ENCODE data around the gene CPLX3.
A peak's percentile ranks its signal among the peaks of the same experiment; 100 is the strongest.

The CPLX3 gene

DNA sequence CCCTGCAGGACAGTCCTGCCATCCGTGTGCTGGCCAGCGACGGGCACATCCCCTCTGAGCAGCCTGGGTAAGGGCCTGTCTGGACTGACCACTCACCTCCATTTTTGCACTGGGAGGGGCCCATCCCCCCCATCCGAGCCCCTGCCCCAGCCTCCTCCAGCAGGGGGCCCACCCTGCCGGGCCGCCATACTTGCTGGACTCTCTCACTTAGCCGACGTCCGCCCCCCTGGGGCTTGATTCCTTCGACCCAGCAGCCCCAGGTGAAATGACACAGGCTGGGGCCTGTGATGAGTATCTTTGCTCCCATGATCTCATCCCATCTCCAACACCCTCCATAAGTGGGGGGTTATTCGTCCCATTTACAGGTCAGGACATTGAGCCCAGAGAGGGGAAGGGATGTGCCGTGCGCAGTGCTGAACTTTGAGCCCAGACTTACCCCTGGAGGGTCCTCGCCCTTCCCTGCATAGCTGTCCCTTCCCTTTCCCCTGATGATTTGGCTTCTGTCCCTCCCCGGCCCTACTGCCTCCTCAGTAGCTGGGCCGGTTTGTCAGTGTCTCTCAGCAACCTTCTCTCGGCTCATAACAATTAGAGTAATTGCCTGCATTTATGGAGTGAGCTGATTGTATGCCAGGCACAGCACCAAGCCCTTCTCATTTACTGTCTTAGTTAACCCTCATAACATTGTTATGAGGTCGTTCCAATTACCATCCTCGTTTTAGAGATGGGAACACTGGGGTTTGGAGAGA, 9.6 kb upstream of the CPLX3 start:
- Mint-ChIP-seq H3K27me3 (no peaks in the 10 kb centered on the region), H3K4me3 (no peak overlapping the region), H3K27ac (ENCODE audit: low read depth) (peak overlapping the region; percentile 46), H3K4me1 (peaks cover 10% of the 10 kb centered on the region), H3K36me3 (ENCODE audit: insufficient read depth) (no peaks in the 10 kb centered on the region), H3K9me3 (no peaks in the 10 kb centered on the region)
- no peak for ATAC-seq (replicated peaks; ENCODE audit: extremely low read depth, poor library complexity, severe bottlenecking)
- DNase-seq (ENCODE audit: low spot score in 2 of 2) = no peak

DNA sequence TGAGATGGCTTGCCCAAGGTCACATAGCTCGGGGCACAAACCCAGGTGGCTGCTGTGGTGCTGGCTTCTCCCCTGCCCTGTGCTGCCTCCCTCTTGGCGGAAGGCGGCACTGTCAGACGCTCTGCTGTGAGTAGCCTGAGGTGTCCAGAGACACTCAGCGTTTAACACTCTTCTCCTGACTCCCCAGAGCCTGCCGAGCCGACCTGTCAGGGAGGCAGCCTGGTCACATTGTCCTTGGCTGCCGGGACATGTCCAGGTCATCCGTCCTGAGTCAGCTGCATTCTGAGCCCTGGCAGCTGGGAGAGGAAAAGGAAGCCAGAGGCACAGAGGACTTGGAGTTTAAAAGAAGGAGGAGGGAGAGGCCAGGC, 9.1 kb upstream of the CPLX3 start:
- no peak overlapping the region for H3K4me3 Mint-ChIP-seq
- H3K4me1 Mint-ChIP-seq = peaks cover 10% of the 10 kb centered on the region
- no peak for ATAC-seq (replicated peaks; ENCODE audit: extremely low read depth, poor library complexity, severe bottlenecking)
- no peaks in the 10 kb centered on the region for H3K36me3 Mint-ChIP-seq (ENCODE audit: insufficient read depth)
- no peaks in the 10 kb centered on the region for H3K27me3 Mint-ChIP-seq
- no peaks in the 10 kb centered on the region for H3K9me3 Mint-ChIP-seq
- DNase-seq (ENCODE audit: low spot score in 2 of 2) = no peak
- H3K27ac Mint-ChIP-seq (ENCODE audit: low read depth) = peak overlapping the region; percentile 46

DNA sequence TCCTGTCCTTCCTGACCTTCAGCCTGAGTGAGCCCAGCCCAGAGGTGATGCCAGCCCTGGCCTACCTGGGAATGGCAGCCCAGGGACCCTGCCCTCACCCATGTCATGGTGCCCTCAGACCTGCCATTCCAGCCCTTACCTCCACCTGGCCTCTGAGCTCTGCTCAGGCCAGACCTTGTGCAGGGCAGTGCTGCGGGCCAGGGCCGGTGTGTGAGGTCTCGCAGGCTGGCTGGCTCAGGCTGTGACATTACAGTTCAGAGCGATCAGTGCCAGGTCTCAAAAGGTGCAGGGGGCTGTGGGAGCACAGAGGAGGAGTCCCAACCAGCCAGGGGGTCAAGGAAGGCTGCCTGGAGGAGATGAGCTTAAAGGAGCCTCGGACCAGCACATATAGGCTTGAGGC, 6.4 kb upstream of the CPLX3 start:
- DNase-seq (ENCODE audit: low spot score in 2 of 2) (no peak), ATAC-seq (replicated peaks; ENCODE audit: extremely low read depth, poor library complexity, severe bottlenecking) (no peak)
- Mint-ChIP-seq H3K36me3 (ENCODE audit: insufficient read depth) (no peaks in the 10 kb centered on the region), H3K4me3 (no peak overlapping the region), H3K4me1 (peaks cover 10% of the 10 kb centered on the region), H3K27ac (ENCODE audit: low read depth) (no peak overlapping the region), H3K27me3 (no peaks in the 10 kb centered on the region), H3K9me3 (no peaks in the 10 kb centered on the region)

DNA sequence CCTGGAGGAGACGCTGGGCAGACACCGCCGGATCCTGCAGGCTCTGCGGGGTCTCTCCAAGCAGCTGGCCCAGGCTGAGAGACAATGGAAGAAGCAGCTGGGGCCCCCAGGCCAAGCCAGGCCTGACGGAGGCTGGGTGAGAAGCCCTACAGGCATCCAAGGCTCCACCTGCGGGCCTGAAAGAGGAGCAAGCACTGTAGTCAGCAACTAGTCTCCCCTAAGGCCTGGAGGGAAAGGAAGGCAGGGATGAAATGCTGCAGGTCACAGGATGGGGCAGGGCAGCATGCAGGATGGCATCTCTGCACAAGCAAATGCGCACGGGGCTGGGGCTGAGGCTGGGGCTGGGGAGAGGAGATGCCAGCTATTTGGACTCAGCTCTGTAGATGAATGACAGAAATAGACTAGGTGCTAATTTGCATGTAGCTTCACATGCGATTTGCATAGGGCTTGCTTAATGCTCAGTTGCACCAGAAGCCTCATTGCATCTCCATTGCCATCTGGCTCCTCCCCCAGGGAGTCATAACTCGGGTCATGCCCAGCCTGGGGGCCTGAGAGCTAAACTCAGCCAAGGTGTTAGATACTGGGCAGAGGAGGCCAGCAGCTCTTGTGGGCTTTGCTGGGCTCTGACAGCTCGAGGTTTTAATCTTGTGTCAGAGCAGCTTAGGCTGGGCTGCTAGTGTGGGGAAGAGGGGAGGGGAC, 5.2 kb upstream of the CPLX3 start:
- H3K27me3 Mint-ChIP-seq = peaks cover 2% of the 10 kb centered on the region
- no peak for ATAC-seq (replicated peaks; ENCODE audit: extremely low read depth, poor library complexity, severe bottlenecking)

DNA sequence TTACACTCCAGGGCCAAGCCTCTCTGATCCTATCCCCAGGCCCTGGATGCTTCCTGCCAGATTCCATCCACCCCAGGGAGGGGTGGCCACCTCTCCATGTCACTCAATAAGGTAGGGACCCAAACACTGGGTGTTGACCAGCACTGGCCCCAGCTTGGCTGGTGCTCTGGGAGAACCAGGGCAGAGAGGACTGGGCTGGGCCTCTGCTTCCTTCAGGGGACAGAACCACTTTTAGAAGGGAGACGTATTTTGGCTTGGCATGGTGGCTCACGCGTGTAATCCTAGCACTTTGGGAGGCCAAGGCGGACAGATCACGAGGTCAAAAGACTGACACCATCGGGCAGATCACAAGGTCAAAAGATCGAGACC, 4.7 kb upstream of the CPLX3 start:
- Mint-ChIP-seq H3K4me1 (peaks cover 13% of the 10 kb centered on the region), H3K4me3 (no peak overlapping the region), H3K27me3 (peaks cover 7% of the 10 kb centered on the region), H3K27ac (ENCODE audit: low read depth) (no peak overlapping the region), H3K36me3 (ENCODE audit: insufficient read depth) (no peaks in the 10 kb centered on the region), H3K9me3 (no peaks in the 10 kb centered on the region)
- DNase-seq (ENCODE audit: low spot score in 2 of 2) (no peak), ATAC-seq (replicated peaks; ENCODE audit: extremely low read depth, poor library complexity, severe bottlenecking) (no peak)

More for the DNA sequence above, 5.2 kb upstream of the CPLX3 start:
- Mint-ChIP-seq H3K36me3 (ENCODE audit: insufficient read depth) (no peaks in the 10 kb centered on the region), H3K27ac (ENCODE audit: low read depth) (no peak overlapping the region), H3K4me1 (peaks cover 10% of the 10 kb centered on the region), H3K9me3 (no peaks in the 10 kb centered on the region), H3K4me3 (no peak overlapping the region)
- no peak for DNase-seq (ENCODE audit: low spot score in 2 of 2)

DNA sequence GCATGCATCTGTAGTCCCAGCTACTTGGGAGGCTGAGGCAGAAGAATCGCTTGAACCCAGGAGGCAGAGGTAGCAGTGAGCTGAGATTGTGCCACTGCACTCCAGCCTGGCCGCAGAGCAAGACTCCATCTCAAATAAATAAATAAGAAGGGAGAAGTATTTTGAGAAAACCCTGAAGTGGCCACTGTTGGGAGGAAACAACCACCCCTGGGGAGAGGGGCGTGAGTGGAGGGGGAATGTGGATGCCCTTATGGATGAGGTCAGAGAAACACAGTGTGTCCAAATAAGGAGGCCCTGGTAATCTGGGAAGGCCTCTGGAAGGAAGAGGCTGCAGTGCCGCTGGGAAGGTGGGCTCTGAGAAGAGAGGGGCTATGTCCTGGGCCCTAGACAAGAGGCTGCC, 4.2 kb upstream of the CPLX3 start:
- H3K36me3 Mint-ChIP-seq (ENCODE audit: insufficient read depth) = no peaks in the 10 kb centered on the region
- no peak overlapping the region for H3K27ac Mint-ChIP-seq (ENCODE audit: low read depth)
- H3K4me3 Mint-ChIP-seq = no peak overlapping the region
- peaks cover 12% of the 10 kb centered on the region for H3K27me3 Mint-ChIP-seq
- H3K9me3 Mint-ChIP-seq = no peaks in the 10 kb centered on the region
- ATAC-seq (replicated peaks; ENCODE audit: extremely low read depth, poor library complexity, severe bottlenecking) (no peak), DNase-seq (ENCODE audit: low spot score in 2 of 2) (no peak)
- H3K4me1 Mint-ChIP-seq = peaks cover 9% of the 10 kb centered on the region

DNA sequence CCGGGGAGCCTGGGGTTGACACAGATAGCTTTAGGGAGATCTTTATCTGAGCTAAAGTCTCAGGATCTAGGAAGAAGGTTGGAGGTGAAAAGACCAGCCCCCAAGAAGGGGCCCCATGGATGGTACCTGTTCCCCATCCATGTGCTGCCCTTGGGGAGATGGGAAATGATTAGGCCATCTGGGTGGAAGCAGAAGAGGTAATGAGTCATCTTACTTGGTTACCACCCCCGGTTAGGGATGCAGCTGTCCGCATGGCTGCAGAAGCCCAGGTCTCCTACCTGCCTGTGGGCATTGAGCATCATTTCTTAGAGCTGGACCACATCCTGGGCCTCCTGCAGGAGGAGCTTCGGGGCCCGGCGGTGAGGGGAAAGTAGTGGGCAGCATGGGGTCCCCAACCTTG, 3.1 kb upstream of the CPLX3 start:
- DNase-seq (ENCODE audit: low spot score in 2 of 2) (no peak), ATAC-seq (replicated peaks; ENCODE audit: extremely low read depth, poor library complexity, severe bottlenecking) (no peak)
- no peak overlapping the region for H3K4me3 Mint-ChIP-seq
- H3K27me3 Mint-ChIP-seq = peaks cover 23% of the 10 kb centered on the region
- peaks cover 5% of the 10 kb centered on the region for H3K4me1 Mint-ChIP-seq
- no peak overlapping the region for H3K27ac Mint-ChIP-seq (ENCODE audit: low read depth)
- H3K9me3 Mint-ChIP-seq = no peaks in the 10 kb centered on the region
- no peaks in the 10 kb centered on the region for H3K36me3 Mint-ChIP-seq (ENCODE audit: insufficient read depth)

DNA sequence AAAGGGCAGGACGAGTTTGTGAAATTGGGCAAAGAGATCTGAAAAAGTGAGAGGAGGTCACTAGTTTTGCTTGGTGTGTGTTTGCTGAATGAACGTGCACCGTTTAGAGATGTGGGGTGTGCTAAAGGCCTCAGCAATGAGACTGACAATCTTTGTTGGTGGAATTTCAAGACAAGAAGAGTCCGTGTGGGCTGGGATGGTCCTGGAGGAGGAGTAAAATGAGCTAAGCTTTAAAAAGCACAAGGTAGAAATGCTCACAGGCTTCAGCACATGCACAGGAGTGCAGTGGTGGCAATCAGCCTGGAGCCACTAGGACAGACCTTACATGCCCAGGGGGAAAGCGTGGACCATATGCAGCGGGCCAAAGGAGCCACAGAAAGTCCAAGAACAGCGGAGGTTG, 1.5 kb upstream of the CPLX3 start:
- Mint-ChIP-seq H3K4me1 (peaks cover 5% of the 10 kb centered on the region), H3K36me3 (ENCODE audit: insufficient read depth) (no peaks in the 10 kb centered on the region), H3K4me3 (no peak overlapping the region), H3K27me3 (peaks cover 30% of the 10 kb centered on the region), H3K9me3 (no peaks in the 10 kb centered on the region), H3K27ac (ENCODE audit: low read depth) (no peak overlapping the region)
- no peak for DNase-seq (ENCODE audit: low spot score in 2 of 2)
- ATAC-seq (replicated peaks; ENCODE audit: extremely low read depth, poor library complexity, severe bottlenecking) = no peak

DNA sequence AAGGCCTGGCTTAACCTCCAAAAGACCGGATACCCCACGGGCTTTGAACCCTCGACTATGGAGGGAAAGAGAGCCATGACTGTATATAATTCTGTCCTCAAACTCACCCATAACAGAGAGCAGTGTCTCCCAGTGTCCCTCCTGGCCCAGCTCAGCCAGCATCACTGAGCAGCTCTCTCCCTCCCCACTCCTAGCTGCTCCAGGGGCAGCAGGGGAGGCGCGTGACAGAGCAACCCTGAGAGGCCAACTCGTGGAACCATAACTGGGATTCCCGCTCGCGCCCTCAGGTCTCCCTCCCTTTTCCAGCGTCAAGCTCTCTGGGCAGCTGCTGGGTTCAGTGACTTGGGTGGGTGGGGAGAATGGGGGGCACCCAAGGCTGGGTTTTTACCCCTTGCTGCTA, 561 bp upstream of the CPLX3 start:
- no peak for ATAC-seq (replicated peaks; ENCODE audit: extremely low read depth, poor library complexity, severe bottlenecking)

DNA sequence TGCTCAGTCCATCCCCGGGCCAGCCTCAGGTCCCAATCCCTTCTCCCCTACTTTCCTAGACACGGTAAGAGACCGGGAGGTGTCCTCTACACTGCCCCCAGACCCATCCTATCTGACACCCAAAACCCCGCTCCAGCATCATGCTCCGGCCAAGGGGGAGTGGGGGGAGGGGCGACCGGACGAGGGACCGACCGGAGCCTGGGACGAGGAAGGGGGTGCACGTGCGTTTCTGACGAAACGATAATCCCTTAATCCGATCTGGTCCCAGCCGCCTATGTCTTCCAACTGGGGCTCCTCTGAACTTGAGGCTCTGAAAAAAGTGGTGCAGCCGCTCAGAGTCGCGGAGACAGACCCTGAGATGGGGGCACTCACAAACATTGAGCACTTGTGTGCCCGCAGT, 494 bp downstream of the CPLX3 start:
- DNase-seq (ENCODE audit: low spot score in 2 of 2) = no peak
- peaks cover 5% of the 10 kb centered on the region for H3K4me1 Mint-ChIP-seq
- no peaks in the 10 kb centered on the region for H3K9me3 Mint-ChIP-seq
- no peak for ATAC-seq (replicated peaks; ENCODE audit: extremely low read depth, poor library complexity, severe bottlenecking)
- H3K4me3 Mint-ChIP-seq = no peak overlapping the region
- no peaks in the 10 kb centered on the region for H3K36me3 Mint-ChIP-seq (ENCODE audit: insufficient read depth)
- no peak overlapping the region for H3K27ac Mint-ChIP-seq (ENCODE audit: low read depth)
- peaks cover 30% of the 10 kb centered on the region for H3K27me3 Mint-ChIP-seq

More for the DNA sequence above, 561 bp upstream of the CPLX3 start:
- Mint-ChIP-seq H3K4me1 (peaks cover 5% of the 10 kb centered on the region), H3K36me3 (ENCODE audit: insufficient read depth) (no peaks in the 10 kb centered on the region), H3K27ac (ENCODE audit: low read depth) (no peak overlapping the region), H3K9me3 (no peaks in the 10 kb centered on the region), H3K27me3 (peaks cover 30% of the 10 kb centered on the region), H3K4me3 (no peak overlapping the region)
- no peak for DNase-seq (ENCODE audit: low spot score in 2 of 2)

DNA sequence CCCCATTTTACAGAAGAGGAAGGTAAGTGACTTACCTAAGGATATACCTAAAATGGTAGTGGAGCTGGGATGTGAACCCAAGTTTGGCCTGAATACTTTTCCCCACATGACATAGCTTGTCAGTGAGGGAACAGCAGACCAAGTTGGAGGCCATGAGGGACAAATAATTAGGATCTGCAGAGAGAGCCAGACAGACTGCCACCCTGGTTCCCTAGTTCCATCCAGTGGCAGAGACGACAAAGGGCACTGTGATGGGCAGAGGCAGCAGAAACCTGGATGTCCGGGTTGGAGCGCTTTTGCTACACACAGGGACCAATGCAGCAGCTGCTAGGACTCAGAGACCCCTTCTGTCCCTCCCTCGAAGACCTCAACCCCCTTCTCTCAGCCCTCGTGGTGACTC, 1.2 kb downstream of the CPLX3 start:
- H3K9me3 Mint-ChIP-seq = no peaks in the 10 kb centered on the region
- H3K36me3 Mint-ChIP-seq (ENCODE audit: insufficient read depth) = no peaks in the 10 kb centered on the region
- peaks cover 30% of the 10 kb centered on the region for H3K27me3 Mint-ChIP-seq
- no peak overlapping the region for H3K4me3 Mint-ChIP-seq
- no peak for DNase-seq (ENCODE audit: low spot score in 2 of 2)
- H3K27ac Mint-ChIP-seq (ENCODE audit: low read depth) = no peak overlapping the region
- H3K4me1 Mint-ChIP-seq = peaks cover 5% of the 10 kb centered on the region
- no peak for ATAC-seq (replicated peaks; ENCODE audit: extremely low read depth, poor library complexity, severe bottlenecking)

DNA sequence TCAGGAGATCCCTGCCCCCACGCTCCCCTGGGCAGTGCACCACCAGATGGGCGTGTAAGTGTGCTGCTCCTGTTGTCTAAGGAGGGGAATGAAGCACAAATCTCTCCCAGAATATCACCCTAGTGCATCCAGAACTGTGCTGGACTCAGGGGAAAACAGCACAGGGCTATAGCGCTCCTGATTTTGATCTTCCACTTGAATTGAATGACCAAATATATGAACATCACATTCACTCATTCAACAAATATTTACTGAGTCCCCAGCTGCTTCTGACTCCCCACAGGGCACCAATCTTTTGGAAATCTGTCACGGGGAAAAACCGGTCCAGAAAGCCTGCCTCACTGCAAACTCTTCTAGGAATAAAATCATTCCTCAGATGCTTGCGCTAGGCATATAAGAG, 2.4 kb downstream of the CPLX3 start:
- Mint-ChIP-seq H3K27me3 (peaks cover 30% of the 10 kb centered on the region), H3K4me1 (peaks cover 5% of the 10 kb centered on the region)

DNA sequence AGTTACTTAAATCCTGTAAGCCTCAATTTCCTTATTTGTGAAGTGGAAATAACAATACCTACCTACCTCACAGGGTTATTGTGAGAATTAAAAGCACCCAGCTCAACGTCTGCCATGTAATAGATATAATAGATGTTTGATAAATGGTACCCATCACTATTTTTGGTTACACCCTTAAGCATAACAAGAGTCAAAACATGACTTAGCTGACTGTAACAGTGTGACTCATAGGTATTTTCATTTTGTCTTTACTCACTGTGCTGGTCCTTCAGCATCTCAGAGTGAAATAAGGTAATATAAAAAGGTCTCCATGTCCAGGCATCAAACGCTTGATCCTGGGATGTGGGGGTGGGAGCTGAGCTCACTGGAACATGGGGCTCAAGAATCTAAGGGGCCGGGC, 3.1 kb downstream of the CPLX3 start:
- Mint-ChIP-seq H3K4me3 (no peak overlapping the region), H3K4me1 (peaks cover 5% of the 10 kb centered on the region), H3K36me3 (ENCODE audit: insufficient read depth) (no peaks in the 10 kb centered on the region), H3K27ac (ENCODE audit: low read depth) (no peak overlapping the region), H3K27me3 (peaks cover 30% of the 10 kb centered on the region), H3K9me3 (no peaks in the 10 kb centered on the region)
- DNase-seq (ENCODE audit: low spot score in 2 of 2) (no peak), ATAC-seq (replicated peaks; ENCODE audit: extremely low read depth, poor library complexity, severe bottlenecking) (no peak)

More for the DNA sequence above, 2.4 kb downstream of the CPLX3 start:
- ATAC-seq (replicated peaks; ENCODE audit: extremely low read depth, poor library complexity, severe bottlenecking) = no peak
- DNase-seq (ENCODE audit: low spot score in 2 of 2) = no peak
- H3K36me3 Mint-ChIP-seq (ENCODE audit: insufficient read depth) = no peaks in the 10 kb centered on the region
- H3K27ac Mint-ChIP-seq (ENCODE audit: low read depth) = no peak overlapping the region
- no peaks in the 10 kb centered on the region for H3K9me3 Mint-ChIP-seq
- H3K4me3 Mint-ChIP-seq = no peak overlapping the region
